ENCODE results near the gene GPC4.

GRCh38 chrX:133294126-133294525 is 121.2 kb downstream of the GPC4 start:
- TF ChIP-seq EGR1 (IDR thresholded peaks at IDR 0.05) (no peak), RAD21 (IDR thresholded peaks at IDR 0.05; ENCODE audit: low read depth) (no peak), REST (IDR thresholded peaks at IDR 0.05; ENCODE audit: low read depth) (no peak), FOXM1 (IDR thresholded peaks at IDR 0.05; ENCODE audit: borderline replicate concordance, low read depth) (no peak), EP300 (IDR thresholded peaks at IDR 0.05; ENCODE audit: borderline replicate concordance) (no peak), YY1 (IDR thresholded peaks at IDR 0.05; ENCODE audit: low read depth) (no peak), NFIC (IDR thresholded peaks at IDR 0.05) (no peak)

Measured in Ishikawa (cell line).